GM21528 (cell line): ENCODE results near the gene CHD6.

Experiments used
- ATAC-seq: cut with Tn5 transposase; IDR thresholded peaks from one replicate; pipeline ENCODE4 v1.9.1; 2021; ENCODE audit warnings: mild to moderate bottlenecking, moderate library complexity; ENCODE audit not compliant: unreplicated experiment, low FRiP score

CHD6 gene

GRCh38 chr20:41594514-41595322 lies 23.5 kb downstream of the CHD6 start:
- ATAC-seq = no peak

- ATAC-seq = no peak
Measured at GRCh38 chr20:41592516-41593216, 25.5 kb downstream of the CHD6 start.

GRCh38 chr20:41587956-41588355 lies 30.2 kb downstream of the CHD6 start:
- ATAC-seq = no peak

GRCh38 chr20:41587523-41587922 lies 30.7 kb downstream of the CHD6 start:
- ATAC-seq = no peak

GRCh38 chr20:41586772-41587171 lies 31.4 kb downstream of the CHD6 start:
- ATAC-seq = no peak

GRCh38 chr20:41580350-41580749 lies 37.8 kb downstream of the CHD6 start:
- ATAC-seq = no peak

- no peak for ATAC-seq
Measured at GRCh38 chr20:41577129-41578009, 40.8 kb downstream of the CHD6 start.

GRCh38 chr20:41575412-41575811 lies 42.8 kb downstream of the CHD6 start:
- no peak for ATAC-seq

GRCh38 chr20:41574802-41575389 lies 43.3 kb downstream of the CHD6 start:
- no peak for ATAC-seq

GRCh38 chr20:41573955-41574354 lies 44.2 kb downstream of the CHD6 start:
- ATAC-seq = no peak

- ATAC-seq = no peak
Measured at GRCh38 chr20:41572010-41572572, 46.1 kb downstream of the CHD6 start.

- ATAC-seq = no peak
Measured at GRCh38 chr20:41571006-41571405, 47.2 kb downstream of the CHD6 start.

GRCh38 chr20:41570557-41570956 lies 47.6 kb downstream of the CHD6 start:
- no peak for ATAC-seq

GRCh38 chr20:41567615-41568014 lies 50.6 kb downstream of the CHD6 start:
- no peak for ATAC-seq

- no peak for ATAC-seq
Measured at GRCh38 chr20:41566896-41567527, 51.2 kb downstream of the CHD6 start.

- ATAC-seq = no peak
Measured at GRCh38 chr20:41563087-41563486, 55.1 kb downstream of the CHD6 start.

GRCh38 chr20:41560970-41561369 lies 57.2 kb downstream of the CHD6 start:
- ATAC-seq = no peak

- no peak for ATAC-seq
Measured at GRCh38 chr20:41559658-41560057, 58.5 kb downstream of the CHD6 start.

GRCh38 chr20:41553142-41553879 lies 64.9 kb downstream of the CHD6 start:
- ATAC-seq = no peak
